Ovary (tissue), 9 donors: ENCODE results near the gene TBC1D5. TPM values are rescaled to one million over a fixed set of nuclear protein-coding genes. Genes with fewer than 3 reads are reported as not detected.

Experiments
- DNase-seq, 5 donors: peaks; one replicate each; pipeline ENCODE4 v3.0.0-alpha.2; 2019 to 2020
- H3K27ac ChIP-seq, 2 donors: fragments of 200-600 bp; one replicate each; pipeline versions ENCODE4 v1.5.1 to v1.8.0; 2019 to 2022
- H3K27me3 ChIP-seq: fragments of 200-600 bp; one replicate; pipeline ENCODE4 v1.8.0; 2022
- H3K36me3 ChIP-seq: fragments of 200-600 bp; sonication (generic); one replicate; pipeline ENCODE4 v1.5.1; 2019
- H3K4me1 ChIP-seq: one replicate; pipeline ENCODE4 v1.8.1; 2013; ENCODE audit warnings: mild to moderate bottlenecking, moderate library complexity; ENCODE audit not compliant: insufficient read depth
- H3K4me3 ChIP-seq: fragments of 200-600 bp; sonication (generic); one replicate; pipeline ENCODE4 v1.5.1; 2017
- H3K9me3 ChIP-seq, 2 donors: fragments of 200-600 bp in 1 of 2; sonication (generic) in 1 of 2; one replicate each; pipeline versions ENCODE4 v1.5.1 to v1.8.1; 2013 to 2019; ENCODE audit warnings: mild to moderate bottlenecking in 1 of 2, moderate library complexity in 1 of 2
- CTCF ChIP-seq, 3 donors: fragments of 450-650 bp in 2 of 3; fragments of 200-600 bp in 1 of 3; IDR thresholded peaks; one replicate each; pipeline versions ENCODE4 v1.5.1 to v1.8.0; 2016 to 2022; ENCODE audit warnings: antibody characterized with exemption in 3 of 3, mild to moderate bottlenecking in 1 of 3
- EP300 ChIP-seq: sonication (generic); formaldehyde crosslinking; IDR thresholded peaks from one replicate; pipeline ENCODE4 v1.6.1; 2017; ENCODE audit warnings: antibody characterized with exemption
- POLR2A ChIP-seq: fragments of 450-650 bp; IDR thresholded peaks from one replicate; pipeline ENCODE4 v1.6.1; 2017; ENCODE audit warnings: antibody characterized with exemption, mild to moderate bottlenecking, moderate library complexity
- WGBS, 3 donors: extraction: QIAGEN DNeasy Blood & Tissue Kit in 1 of 3; methylation state at CpG; one replicate each; pipeline versions ENCODE4 v1.1.5 to v1.1.7; 2013 to 2017; 5-methylcytosine and 5-hydroxymethylcytosine counted together
- intact Hi-C, 4 donors: fragments of 100-400 bp; cut with DNase I; formaldehyde crosslinking; loops; one replicate each; pipeline versions ENCODE4 v1.11.0 to v1.15.1; 2022 to 2023
- polyA plus RNA-seq, 2 donors: library from polyadenylated mRNA; stranded (reverse); fragments of 200-250 nt in 1 of 2; fragments of 350-450 nt in 1 of 2; fragmentation: Illumina TruSeq in 1 of 2; extraction: RNeasy Lipid Tissue Mini Kit (QIAGEN cat#74804) in 1 of 2; gene quantifications; one replicate each; pipeline ENCODE4 v1.2.3, GENCODE V29; 2013 to 2014
- total RNA-seq, 7 donors: library from RNA; depleted of rRNA in 2 of 7; stranded (reverse); fragments of >200 nt in 2 of 7; fragmentation: NEBNext Ultra II Directional in 3 of 7; extraction: Animal tissue kit (Norgen Biotek cat#: 25700) in 3 of 7; gene quantifications; one replicate each; pipeline versions ENCODE4 v1.1.0 to v1.2.4, GENCODE V29; 2016 to 2023
- donor health status: DM: no; HTN: no; CAD: no; lungs with moderate emphysema.
- donor health status: DM: no; HTN: no; CAD: no.
- donor health status: Bipolar disorder and iron deficiency.
- donor health status: DM: yes; HTN: yes; CAD: no.
- donor health status: DM: no; HTN: no; CAD: no.
- donor health status: DM: yes; HTN: yes; CAD: no.

The TBC1D5 gene
- total and polyA plus RNA-seq, 9 donors = 20.7 to 73.5 (median 61.0) TPM

GRCh38 chr3:17151598-17152373 is 590.6 kb downstream of the TBC1D5 start:
- no peak for DNase-seq
- no peak overlapping the region for H3K27ac ChIP-seq
- intact Hi-C loops = no loop called here

GRCh38 chr3:17149076-17149475 is 593.4 kb downstream of the TBC1D5 start:
- WGBS, 3 donors = 84 to 93% (median 85%) methylated on average over 8 to 9 of the region's 9 CpGs
- Histone ChIP-seq H3K4me1 (no peaks in the 10 kb centered on the region), H3K4me3 (no peak overlapping the region), H3K27ac (no peak overlapping the region), H3K9me3 (peaks cover 0 to 13% of the 10 kb centered on the region in 2 donors), H3K27me3 (no peaks in the 10 kb centered on the region), H3K36me3 (no peaks in the 10 kb centered on the region)
- intact Hi-C loops = no loop called here
- TF ChIP-seq CTCF (IDR thresholded peaks at IDR 0.05) (no peak), EP300 (no peak), POLR2A (no peak)
- no peak for DNase-seq

More at GRCh38 chr3:17151598-17152373, 590.6 kb downstream of the TBC1D5 start:
- Histone ChIP-seq H3K27me3 (no peaks in the 10 kb centered on the region), H3K4me3 (no peak overlapping the region), H3K9me3 (peaks cover 0 to 15% of the 10 kb centered on the region in 2 donors), H3K4me1 (no peaks in the 10 kb centered on the region), H3K36me3 (no peaks in the 10 kb centered on the region)
- TF ChIP-seq CTCF (IDR thresholded peaks at IDR 0.05) (no peak), EP300 (no peak), POLR2A (no peak)
- 88 to 93% (median 89%) methylated on average over 15 to 16 of the region's 16 CpGs for WGBS, 3 donors

- no peak for TF ChIP-seq EP300
- TF ChIP-seq POLR2A = no peak
- no peak for TF ChIP-seq CTCF (IDR thresholded peaks at IDR 0.05)
- no peaks in the 10 kb centered on the region for H3K36me3 ChIP-seq
- no peak for DNase-seq
- 89 to 96% (median 91%) methylated on average over 7 of the region's 7 CpGs for WGBS, 3 donors
- no peak overlapping the region for H3K4me3 ChIP-seq
- intact Hi-C loops = no loop called here
- no peaks in the 10 kb centered on the region for H3K27me3 ChIP-seq
- H3K9me3 ChIP-seq = no peaks in the 10 kb centered on the region
- no peaks in the 10 kb centered on the region for H3K4me1 ChIP-seq
- no peak overlapping the region for H3K27ac ChIP-seq
Observed at GRCh38 chr3:17144665-17144993, 597.8 kb downstream of the TBC1D5 start.

GRCh38 chr3:17143893-17144664 is 598.4 kb downstream of the TBC1D5 start:
- TF ChIP-seq POLR2A (no peak), EP300 (no peak), CTCF (IDR thresholded peaks at IDR 0.05) (no peak)
- DNase-seq = no peak
- Histone ChIP-seq H3K4me3 (no peak overlapping the region), H3K27me3 (no peaks in the 10 kb centered on the region), H3K27ac (no peak overlapping the region), H3K36me3 (no peaks in the 10 kb centered on the region), H3K4me1 (no peaks in the 10 kb centered on the region), H3K9me3 (no peaks in the 10 kb centered on the region)
- WGBS, 3 donors = 88 to 90% (median 89%) methylated on average over 10 of the region's 10 CpGs
- intact Hi-C loops = no loop called here
